Bronchial epithelial cell (primary cell): ENCODE measurements around the gene ARAP2. TPM values are rescaled to one million over a fixed set of nuclear protein-coding genes. Genes with fewer than 3 reads are reported as not detected.
A peak's percentile ranks its signal among the peaks of the same experiment; 100 is the strongest.

ENCODE experiments used
- DNase-seq: peaks from one replicate; pipeline ENCODE4 v3.0.0-alpha.2; 2010; ENCODE audit warnings: low read depth
- FAIRE-seq: peaks from 2 replicates; lab custom pipeline; 2011; peaks lifted over from hg19 to GRCh38; lab: Jason Lieb, UNC
- H3K27me3 ChIP-seq: 2 replicates; pipeline ENCODE4 v1.5.1; 2011; ENCODE audit warnings: low read length; ENCODE audit not compliant: control insufficient read depth, insufficient read depth
- H3K36me3 ChIP-seq: 2 replicates; pipeline ENCODE4 v1.5.1; 2011; ENCODE audit warnings: low read length; ENCODE audit not compliant: control insufficient read depth, insufficient read depth
- H3K4me3 ChIP-seq: 2 replicates; pipeline ENCODE4 v1.5.1; 2011; ENCODE audit warnings: mild to moderate bottlenecking, low read depth, low read length, control low read depth
- total RNA-seq: library from RNA; depleted of rRNA; stranded (reverse); fragments of >200 nt; gene quantifications from 2 replicates; pipeline ENCODE4 v1.2.1, GENCODE V29; 2014
- TF ChIP-seq, protein P1 (sequence below): IDR thresholded peaks from 2 replicates; pipeline ENCODE4 v1.5.1; 2011; ENCODE audit warnings: mild to moderate bottlenecking, moderate library complexity, low read length, control low read depth, inconsistent platforms; ENCODE audit not compliant: insufficient read depth, severe bottlenecking

The ARAP2 gene
- total RNA-seq, 1 donor from 2014 or later: 46.3 TPM

GRCh38 chr4:36159208-36159607, 85.1 kb downstream of the ARAP2 start:
- no peak for DNase-seq
- H3K27me3 ChIP-seq: no peaks in the 10 kb centered on the region
- TF ChIP-seq, protein P1, sequence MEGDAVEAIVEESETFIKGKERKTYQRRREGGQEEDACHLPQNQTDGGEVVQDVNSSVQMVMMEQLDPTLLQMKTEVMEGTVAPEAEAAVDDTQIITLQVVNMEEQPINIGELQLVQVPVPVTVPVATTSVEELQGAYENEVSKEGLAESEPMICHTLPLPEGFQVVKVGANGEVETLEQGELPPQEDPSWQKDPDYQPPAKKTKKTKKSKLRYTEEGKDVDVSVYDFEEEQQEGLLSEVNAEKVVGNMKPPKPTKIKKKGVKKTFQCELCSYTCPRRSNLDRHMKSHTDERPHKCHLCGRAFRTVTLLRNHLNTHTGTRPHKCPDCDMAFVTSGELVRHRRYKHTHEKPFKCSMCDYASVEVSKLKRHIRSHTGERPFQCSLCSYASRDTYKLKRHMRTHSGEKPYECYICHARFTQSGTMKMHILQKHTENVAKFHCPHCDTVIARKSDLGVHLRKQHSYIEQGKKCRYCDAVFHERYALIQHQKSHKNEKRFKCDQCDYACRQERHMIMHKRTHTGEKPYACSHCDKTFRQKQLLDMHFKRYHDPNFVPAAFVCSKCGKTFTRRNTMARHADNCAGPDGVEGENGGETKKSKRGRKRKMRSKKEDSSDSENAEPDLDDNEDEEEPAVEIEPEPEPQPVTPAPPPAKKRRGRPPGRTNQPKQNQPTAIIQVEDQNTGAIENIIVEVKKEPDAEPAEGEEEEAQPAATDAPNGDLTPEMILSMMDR: no peak
- peaks cover 3% of the 10 kb centered on the region for H3K36me3 ChIP-seq
- no peak for FAIRE-seq
- H3K4me3 ChIP-seq: no peak overlapping the region

- FAIRE-seq: no peak
- peaks cover 4% of the 10 kb centered on the region for H3K36me3 ChIP-seq
- TF ChIP-seq, protein P1: no peak
Observed at GRCh38 chr4:36152735-36153134, 91.6 kb downstream of the ARAP2 start.

DNA sequence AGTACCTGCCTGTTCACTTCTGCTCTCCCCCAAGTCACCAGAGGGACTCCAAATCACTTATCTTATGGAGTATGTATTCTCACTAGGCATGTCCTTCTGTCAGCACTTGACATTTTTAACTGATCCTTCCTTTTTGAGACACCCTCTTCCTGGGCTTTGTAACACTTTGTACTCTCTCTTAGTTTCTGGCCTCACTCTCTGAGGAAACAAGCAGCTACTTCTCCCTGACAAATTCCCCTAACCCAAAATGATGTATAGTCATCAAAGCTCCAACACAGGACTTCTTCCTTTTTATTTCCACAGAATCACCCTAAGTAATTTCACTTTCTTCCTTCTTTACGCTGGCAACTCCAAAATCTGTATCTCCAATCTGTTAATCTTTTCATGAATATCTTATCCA, 101.8 kb downstream of the ARAP2 start:
- TF ChIP-seq, protein P1: no peak
- FAIRE-seq (no peak), DNase-seq (no peak)
- H3K27me3 ChIP-seq: no peaks in the 10 kb centered on the region
- H3K4me3 ChIP-seq: no peak overlapping the region
- peaks cover 2% of the 10 kb centered on the region for H3K36me3 ChIP-seq

More at GRCh38 chr4:36152735-36153134, 91.6 kb downstream of the ARAP2 start:
- DNase-seq: no peak
- no peaks in the 10 kb centered on the region for H3K27me3 ChIP-seq
- H3K4me3 ChIP-seq: no peak overlapping the region

DNA sequence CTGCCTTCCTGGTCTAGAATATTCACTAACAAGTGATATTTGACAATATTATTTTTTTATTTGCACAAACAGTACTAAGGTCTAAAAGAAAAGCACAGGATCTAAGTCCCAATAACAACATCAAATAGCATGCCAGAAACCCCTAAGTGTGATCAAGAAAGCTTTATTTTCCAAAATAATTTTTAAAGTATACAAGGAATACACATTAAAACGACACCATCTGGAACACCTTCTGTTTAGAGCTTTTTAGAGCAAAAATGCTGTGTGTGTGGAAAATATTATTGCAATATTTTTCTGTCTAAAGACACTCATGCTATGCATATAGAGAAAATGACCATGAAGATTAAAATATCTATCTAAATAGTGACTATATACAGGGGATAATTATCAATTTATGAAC, 103.1 kb downstream of the ARAP2 start:
- H3K4me3 ChIP-seq: no peak overlapping the region
- H3K36me3 ChIP-seq: peaks cover 1% of the 10 kb centered on the region
- H3K27me3 ChIP-seq: no peaks in the 10 kb centered on the region
- DNase-seq (no peak), FAIRE-seq (no peak)
- TF ChIP-seq, protein P1: no peak

DNA sequence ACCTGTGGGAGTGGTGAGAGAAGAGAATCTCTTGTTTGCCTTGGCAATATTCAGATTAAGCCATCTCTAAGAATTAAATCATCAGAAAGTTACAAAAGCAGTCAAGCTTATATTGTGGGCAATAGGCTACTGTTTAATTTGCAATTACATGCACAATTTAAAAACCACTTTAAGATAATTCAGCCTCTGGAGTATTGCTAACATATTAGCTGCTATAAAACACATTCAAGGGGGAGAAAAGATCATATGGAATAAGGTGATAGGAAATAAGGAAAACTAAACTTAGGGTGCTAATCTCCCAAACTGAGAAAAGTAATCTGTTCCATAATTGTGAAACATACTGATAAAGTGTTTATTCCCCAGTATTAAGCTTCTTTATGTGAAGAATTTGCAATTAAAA, 103.9 kb downstream of the ARAP2 start:
- no peaks in the 10 kb centered on the region for H3K27me3 ChIP-seq
- peaks cover under 1% of the 10 kb centered on the region for H3K36me3 ChIP-seq
- no peak overlapping the region for H3K4me3 ChIP-seq
- TF ChIP-seq, protein P1: no peak
- no peak for FAIRE-seq
- no peak for DNase-seq

DNA sequence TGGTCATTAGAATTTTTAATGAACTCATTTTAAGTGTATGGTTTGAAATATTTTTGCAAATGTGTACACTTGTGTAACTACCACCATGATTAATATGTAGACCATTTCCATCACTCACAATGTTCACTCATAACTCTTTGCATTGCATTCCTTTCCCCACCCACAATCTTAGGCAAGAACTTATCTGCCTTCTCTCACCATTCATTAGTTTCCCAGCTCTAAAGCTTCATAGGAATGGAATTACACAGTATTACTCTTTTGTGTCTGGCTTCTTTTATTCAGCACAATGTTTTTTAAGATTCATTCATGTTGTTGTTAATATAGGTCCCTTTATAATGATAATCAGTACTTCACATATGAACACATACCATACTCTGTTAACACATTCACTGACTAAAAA, 106.1 kb downstream of the ARAP2 start:
- FAIRE-seq (no peak), DNase-seq (peak; percentile 91)
- Histone ChIP-seq H3K27me3 (no peaks in the 10 kb centered on the region), H3K4me3 (no peak overlapping the region), H3K36me3 (peaks cover 2% of the 10 kb centered on the region)
- TF ChIP-seq, protein P1: no peak
